HCT116 (cell line): ENCODE measurements around the gene TAF10. TPM values are rescaled to one million over a fixed set of nuclear protein-coding genes. Genes with fewer than 3 reads are reported as not detected.

Experiments
- ATAC-seq: fragments of 200-7000 bp; cut with Tn5 transposase; 2 replicates; pipeline ENCODE4 v1.9.1; 2020; ENCODE audit warnings: mild to moderate bottlenecking, moderate library complexity
- BruUV-seq: library from RNA; stranded (reverse); fragments of 400-500 nt; replicated peaks from 2 replicates; lab custom pipeline; 2021; lab: Mats Ljungman, UMichigan
- CTCF ChIA-PET: fragments of 300-600 bp; sonication (Branson Sonifier 250); formaldehyde crosslinking; loops from one replicate; lab custom pipeline; 2021; ENCODE audit warnings: antibody characterized with exemption; lab: Charles Lee
- POLR2A ChIA-PET: fragments of 300-600, 350-600 bp; sonication (Branson Sonifier 250); formaldehyde crosslinking; loops from one replicate; lab custom pipeline; 2021; ENCODE audit warnings: antibody characterized with exemption; lab: Charles Lee
- RAD21 ChIA-PET, 2 experiments: fragments of 300-600 bp; sonication (Branson Sonifier 250); formaldehyde crosslinking; loops; one replicate each; lab custom pipeline; 2023; ENCODE audit warnings: low total read pairs in 2 of 2; ENCODE audit not compliant: uncharacterized antibody in 2 of 2, unreplicated experiment in 2 of 2, low non-redundant PET in 1 of 2; lab: Charles Lee
- DNase-seq: peaks from one replicate; pipeline ENCODE4 v3.0.0-alpha.2; 2010; ENCODE audit warnings: low read depth, low spot score
- H2AFZ ChIP-seq: fragments of 200-600 bp; shearing (Covaris generic), sonication (generic); 2 replicates; pipeline ENCODE4 v1.6.1; 2017; ENCODE audit warnings: low read depth, mixed run types, mixed read lengths, antibody characterized with exemption, low read length; ENCODE audit not compliant: poor library complexity, severe bottlenecking
- H3K27ac ChIP-seq: 2 replicates; pipeline ENCODE4 v1.5.1; 2012; ENCODE audit warnings: low read depth, low read length
- H3K27me3 ChIP-seq: fragments of 200-600 bp; sonication (generic); 2 replicates; pipeline ENCODE4 v1.6.1; 2016; ENCODE audit warnings: mixed run types, low read length, mixed read lengths; ENCODE audit not compliant: insufficient read depth
- H3K36me3 ChIP-seq, 2 experiments: fragments of 200-500 bp in 1 of 2; fragments of 200-600 bp in 1 of 2; sonication (Bioruptor generic) in 1 of 2; sonication (generic) in 1 of 2; 2 replicates each; pipeline versions ENCODE4 v1.5.1 to v1.6.1; 2014 to 2016; ENCODE audit warnings: low read length in 2 of 2, inconsistent platforms in 1 of 2, mixed read lengths in 1 of 2, mixed run types in 1 of 2; ENCODE audit not compliant: insufficient read depth in 2 of 2, control insufficient read depth in 1 of 2
- H3K4me1 ChIP-seq, 2 experiments: fragments of 200-600 bp in 1 of 2; sonication (generic) in 1 of 2; 2 replicates each; pipeline versions ENCODE4 v1.5.1 to v1.6.1; 2012 to 2017; ENCODE audit warnings: low read length in 2 of 2, inconsistent platforms in 1 of 2, mild to moderate bottlenecking in 1 of 2, mixed read lengths in 1 of 2, mixed run types in 1 of 2, moderate library complexity in 1 of 2; ENCODE audit not compliant: insufficient read depth in 2 of 2, control insufficient read depth in 1 of 2
- H3K4me2 ChIP-seq: fragments of 200-600 bp; sonication (generic); 2 replicates; pipeline ENCODE4 v1.6.1; 2017; ENCODE audit warnings: mixed run types, low read length, mixed read lengths
- H3K4me3 ChIP-seq, 2 experiments: fragments of 200-600 bp in 1 of 2; sonication (generic) in 1 of 2; replicated peaks in 1 of 2; 2 replicates each; pipeline ENCODE4 v1.5.1; 2011 to 2016; ENCODE audit warnings: low read length in 2 of 2, control low read depth in 1 of 2, low read depth in 1 of 2, mild to moderate bottlenecking in 1 of 2, mixed read lengths in 1 of 2, mixed run types in 1 of 2
- H3K79me2 ChIP-seq: fragments of 200-600 bp; sonication (generic); 2 replicates; pipeline ENCODE4 v1.6.1; 2017; ENCODE audit warnings: mild to moderate bottlenecking, mixed run types, low read length, moderate library complexity, mixed read lengths; ENCODE audit not compliant: insufficient read depth
- H3K9ac ChIP-seq: fragments of 200-600 bp; sonication (generic); 2 replicates; pipeline ENCODE4 v1.6.1; 2016; ENCODE audit warnings: low read length, mixed read lengths
- H3K9me2 ChIP-seq: fragments of 200-600 bp; sonication (generic), shearing (Covaris generic); 2 replicates; pipeline ENCODE4 v1.6.1; 2017; ENCODE audit warnings: mixed run types, mild to moderate bottlenecking, moderate library complexity; ENCODE audit not compliant: insufficient read depth
- H3K9me3 ChIP-seq, 2 experiments: fragments of 200-500 bp in 1 of 2; fragments of 200-600 bp in 1 of 2; sonication (Bioruptor generic) in 1 of 2; sonication (generic) in 1 of 2; 2 replicates each; pipeline ENCODE4 v1.6.1; 2014 to 2017; ENCODE audit warnings: low read length in 2 of 2, mixed read lengths in 2 of 2, inconsistent platforms in 1 of 2, low read depth in 1 of 2, mild to moderate bottlenecking in 1 of 2, mixed run types in 1 of 2, moderate library complexity in 1 of 2; ENCODE audit not compliant: control insufficient read depth in 1 of 2, insufficient read depth in 1 of 2
- H4K20me1 ChIP-seq: fragments of 200-600 bp; sonication (generic), shearing (Covaris generic); 2 replicates; pipeline ENCODE4 v1.6.1; 2017; ENCODE audit warnings: mixed run types, mild to moderate bottlenecking, moderate library complexity; ENCODE audit not compliant: insufficient read depth
- CBX3 ChIP-seq: IDR thresholded peaks from 2 replicates; pipeline ENCODE4 v1.6.1; 2012; ENCODE audit warnings: low read depth
- CEBPB ChIP-seq: IDR thresholded peaks from 2 replicates; pipeline ENCODE4 v1.6.1; 2012; ENCODE audit warnings: low read depth
- EGR1 ChIP-seq: IDR thresholded peaks from 2 replicates; pipeline ENCODE4 v1.6.1; 2012; ENCODE audit warnings: low read depth
- ELF1 ChIP-seq: IDR thresholded peaks from 2 replicates; pipeline ENCODE4 v1.6.1; 2012; ENCODE audit warnings: low read depth, borderline replicate concordance
- FOSL1 ChIP-seq: IDR thresholded peaks from 2 replicates; pipeline ENCODE4 v1.6.1; 2012; ENCODE audit warnings: low read depth
- JUND ChIP-seq: IDR thresholded peaks from 2 replicates; pipeline ENCODE4 v1.6.1; 2012
- POLR2A ChIP-seq: IDR thresholded peaks from 2 replicates; pipeline ENCODE4 v1.7.0; 2011; ENCODE audit warnings: borderline replicate concordance; ENCODE audit not compliant: insufficient read depth, insufficient read length; ENCODE audit errors: extremely low read depth
- POLR2AphosphoS5 ChIP-seq: IDR thresholded peaks from 2 replicates; pipeline ENCODE4 v1.6.1; 2011; ENCODE audit warnings: mild to moderate bottlenecking, low read depth, low read length, moderate library complexity
- RAD21 ChIP-seq: IDR thresholded peaks from 2 replicates; pipeline ENCODE4 v1.6.1; 2012; ENCODE audit warnings: low read depth, mild to moderate bottlenecking
- SIN3A ChIP-seq: IDR thresholded peaks from 2 replicates; pipeline ENCODE4 v1.6.1; 2012; ENCODE audit warnings: low read depth
- SRF ChIP-seq: IDR thresholded peaks from 2 replicates; pipeline ENCODE4 v1.6.1; 2012; ENCODE audit warnings: low read depth
- TCF7L2 ChIP-seq: IDR thresholded peaks from 2 replicates; pipeline ENCODE4 v1.7.0; 2011; ENCODE audit warnings: borderline replicate concordance, inconsistent platforms; ENCODE audit not compliant: insufficient read depth, insufficient read length; ENCODE audit errors: extremely low read depth
- ZFX ChIP-seq: fragments of 450-650 bp; IDR thresholded peaks from 2 replicates; pipeline ENCODE4 v1.6.1; 2017
- intact Hi-C: fragments of 100-400 bp; cut with micrococcal nuclease; formaldehyde crosslinking; loops from 2 replicates; pipeline ENCODE4 v1.10.0; 2022
- total RNA-seq: library from RNA; stranded (reverse); gene quantifications from one replicate; pipeline ENCODE4 v1.2.1, GENCODE V29; 2021; ENCODE audit not compliant: unreplicated experiment
- TF ChIP-seq, protein P1 (sequence below): IDR thresholded peaks from 2 replicates; pipeline ENCODE4 v1.6.1; 2012
- TF ChIP-seq, protein P2 (sequence below): IDR thresholded peaks from 2 replicates; pipeline ENCODE4 v1.6.1; 2011; ENCODE audit warnings: mild to moderate bottlenecking, low read length, moderate library complexity; ENCODE audit not compliant: insufficient replicate concordance; ENCODE audit errors: extremely low read depth
- TF ChIP-seq, protein P3 (sequence below), 3 experiments: fragments of 200-600 bp in 1 of 3; sonication (generic) in 1 of 3; IDR thresholded peaks in 2 of 3; conservative IDR thresholded peaks in 1 of 3; 2 replicates each; pipeline ENCODE4 v1.5.1; 2012 to 2017; ENCODE audit warnings: low read depth in 2 of 3, low read length in 2 of 3, antibody characterized with exemption in 1 of 3, borderline replicate concordance in 1 of 3, control low read depth in 1 of 3, mild to moderate bottlenecking in 1 of 3, mixed read lengths in 1 of 3, mixed run types in 1 of 3, moderate library complexity in 1 of 3; ENCODE audit not compliant: insufficient read depth in 1 of 3

The TAF10 gene
- total RNA-seq, 1 experiment from 2014 or later = 151 TPM

DNA sequence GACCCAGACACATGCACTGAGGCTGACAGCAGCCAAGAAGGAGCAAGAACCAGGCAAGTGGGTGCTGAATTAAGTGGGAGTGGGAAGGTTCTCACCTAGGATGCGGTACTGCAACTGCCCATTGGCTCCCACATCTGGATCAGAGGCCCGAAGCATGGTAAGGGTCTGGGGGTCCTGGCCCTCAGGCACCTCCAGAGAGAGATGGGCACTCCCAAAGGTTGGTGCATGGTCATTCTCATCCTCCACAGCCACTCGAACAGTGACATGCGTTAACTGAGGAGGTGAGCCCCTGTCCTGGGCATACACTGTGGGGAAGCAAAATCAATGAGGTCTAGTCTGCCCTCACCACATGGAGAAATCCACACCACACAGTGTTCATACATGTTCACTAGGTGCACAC lies 16.5 kb upstream of the TAF10 start:
- Histone ChIP-seq H4K20me1 (no peaks in the 10 kb centered on the region), H2AFZ (no peak overlapping the region), H3K4me3 (no peak overlapping the region), H3K79me2 (no peaks in the 10 kb centered on the region), H3K9me2 (no peaks in the 10 kb centered on the region), H3K36me3 (no peaks in the 10 kb centered on the region), H3K9ac (no peak overlapping the region), H3K27me3 (no peaks in the 10 kb centered on the region), H3K27ac (no peak overlapping the region), H3K9me3 (no peaks in the 10 kb centered on the region), H3K4me1 (no peaks in the 10 kb centered on the region), H3K4me2 (no peak overlapping the region)
- no peak for DNase-seq
- no peak for ATAC-seq
- intact Hi-C loops = no loop called here
- BruUV-seq = no TSS peak
- ChIA-PET CTCF (no interaction called here), RAD21 (no interaction called here), POLR2A (no interaction called here)
- TF ChIP-seq, protein P1, sequence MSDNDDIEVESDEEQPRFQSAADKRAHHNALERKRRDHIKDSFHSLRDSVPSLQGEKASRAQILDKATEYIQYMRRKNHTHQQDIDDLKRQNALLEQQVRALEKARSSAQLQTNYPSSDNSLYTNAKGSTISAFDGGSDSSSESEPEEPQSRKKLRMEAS = no peak

DNA sequence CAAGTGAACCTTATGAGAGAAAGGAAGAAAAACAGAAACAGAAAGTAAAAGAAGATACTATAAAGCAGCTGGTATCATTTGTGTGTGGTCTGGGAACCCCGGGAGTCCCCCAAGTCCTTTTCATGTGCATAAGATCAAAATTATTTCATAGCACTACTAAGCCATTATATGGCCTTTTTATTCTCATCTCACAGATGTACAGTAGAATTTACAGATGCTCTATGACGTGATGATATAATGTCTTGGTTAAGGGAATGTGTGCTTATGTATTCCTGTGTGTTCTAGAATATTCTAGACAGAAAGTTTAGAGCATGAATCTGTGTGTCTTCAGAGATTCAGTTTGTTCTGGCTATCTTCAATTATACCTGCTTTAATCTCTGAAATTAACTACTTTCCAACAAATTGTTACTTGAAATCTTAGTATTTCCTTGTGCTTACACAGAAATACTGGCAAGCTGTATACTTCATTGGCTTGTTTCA lies 15.8 kb upstream of the TAF10 start:
- H3K9me3 ChIP-seq = no peaks in the 10 kb centered on the region
- DNase-seq (no peak), ATAC-seq (no peak)
- no peak overlapping the region for H3K4me3 ChIP-seq
- no peaks in the 10 kb centered on the region for H3K4me1 ChIP-seq
- H3K36me3 ChIP-seq = no peaks in the 10 kb centered on the region
- H4K20me1 ChIP-seq = no peaks in the 10 kb centered on the region
- no peaks in the 10 kb centered on the region for H3K27me3 ChIP-seq
- no peaks in the 10 kb centered on the region for H3K9me2 ChIP-seq
- no peaks in the 10 kb centered on the region for H3K79me2 ChIP-seq
- BruUV-seq = no TSS peak
- H2AFZ ChIP-seq = no peak overlapping the region
- CTCF ChIA-PET = no interaction called here
- POLR2A ChIA-PET = no interaction called here
- RAD21 ChIA-PET = no interaction called here
- intact Hi-C loops = no loop called here
- no peak overlapping the region for H3K27ac ChIP-seq
- H3K4me2 ChIP-seq = no peak overlapping the region
- no peak overlapping the region for H3K9ac ChIP-seq
- no peak for TF ChIP-seq FOSL1
- TF ChIP-seq, protein P2, sequence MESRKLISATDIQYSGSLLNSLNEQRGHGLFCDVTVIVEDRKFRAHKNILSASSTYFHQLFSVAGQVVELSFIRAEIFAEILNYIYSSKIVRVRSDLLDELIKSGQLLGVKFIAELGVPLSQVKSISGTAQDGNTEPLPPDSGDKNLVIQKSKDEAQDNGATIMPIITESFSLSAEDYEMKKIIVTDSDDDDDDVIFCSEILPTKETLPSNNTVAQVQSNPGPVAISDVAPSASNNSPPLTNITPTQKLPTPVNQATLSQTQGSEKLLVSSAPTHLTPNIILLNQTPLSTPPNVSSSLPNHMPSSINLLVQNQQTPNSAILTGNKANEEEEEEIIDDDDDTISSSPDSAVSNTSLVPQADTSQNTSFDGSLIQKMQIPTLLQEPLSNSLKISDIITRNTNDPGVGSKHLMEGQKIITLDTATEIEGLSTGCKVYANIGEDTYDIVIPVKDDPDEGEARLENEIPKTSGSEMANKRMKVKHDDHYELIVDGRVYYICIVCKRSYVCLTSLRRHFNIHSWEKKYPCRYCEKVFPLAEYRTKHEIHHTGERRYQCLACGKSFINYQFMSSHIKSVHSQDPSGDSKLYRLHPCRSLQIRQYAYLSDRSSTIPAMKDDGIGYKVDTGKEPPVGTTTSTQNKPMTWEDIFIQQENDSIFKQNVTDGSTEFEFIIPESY = no peak
- TF ChIP-seq JUND = no peak
- TF ChIP-seq SIN3A = no peak
- no peak for TF ChIP-seq POLR2A
- TF ChIP-seq TCF7L2 = no peak
- no peak for TF ChIP-seq POLR2AphosphoS5
- TF ChIP-seq, protein P3, sequence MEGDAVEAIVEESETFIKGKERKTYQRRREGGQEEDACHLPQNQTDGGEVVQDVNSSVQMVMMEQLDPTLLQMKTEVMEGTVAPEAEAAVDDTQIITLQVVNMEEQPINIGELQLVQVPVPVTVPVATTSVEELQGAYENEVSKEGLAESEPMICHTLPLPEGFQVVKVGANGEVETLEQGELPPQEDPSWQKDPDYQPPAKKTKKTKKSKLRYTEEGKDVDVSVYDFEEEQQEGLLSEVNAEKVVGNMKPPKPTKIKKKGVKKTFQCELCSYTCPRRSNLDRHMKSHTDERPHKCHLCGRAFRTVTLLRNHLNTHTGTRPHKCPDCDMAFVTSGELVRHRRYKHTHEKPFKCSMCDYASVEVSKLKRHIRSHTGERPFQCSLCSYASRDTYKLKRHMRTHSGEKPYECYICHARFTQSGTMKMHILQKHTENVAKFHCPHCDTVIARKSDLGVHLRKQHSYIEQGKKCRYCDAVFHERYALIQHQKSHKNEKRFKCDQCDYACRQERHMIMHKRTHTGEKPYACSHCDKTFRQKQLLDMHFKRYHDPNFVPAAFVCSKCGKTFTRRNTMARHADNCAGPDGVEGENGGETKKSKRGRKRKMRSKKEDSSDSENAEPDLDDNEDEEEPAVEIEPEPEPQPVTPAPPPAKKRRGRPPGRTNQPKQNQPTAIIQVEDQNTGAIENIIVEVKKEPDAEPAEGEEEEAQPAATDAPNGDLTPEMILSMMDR (IDR thresholded peaks at IDR 0.05 in 2 of 3, conservative IDR thresholded peaks at IDR 0.05 in 1 of 3; ENCODE audit: borderline replicate concordance in 1 of 3, insufficient read depth in 1 of 3, low read depth in 2 of 3, low read length in 2 of 3) = no peak
- no peak for TF ChIP-seq CBX3
- no peak for TF ChIP-seq CEBPB
- TF ChIP-seq EGR1 = no peak
- no peak for TF ChIP-seq ZFX
- no peak for TF ChIP-seq SRF
- no peak for TF ChIP-seq ELF1
- TF ChIP-seq RAD21 = no peak
